PC-9 (cell line): ENCODE data around the gene RPAP2. TPM values are rescaled to one million over a fixed set of nuclear protein-coding genes. Genes with fewer than 3 reads are reported as not detected.
A peak's percentile ranks its signal among the peaks of the same experiment; 100 is the strongest.
"Not testable (repeated sequence)": the region's sequence is repeated elsewhere in the genome, so short reads cannot be mapped to it uniquely, and the experiment has no call there.

Experiments
- BruUV-seq: library from RNA; stranded (reverse); fragments of 400-500 nt; replicated peaks from 2 replicates; lab custom pipeline; 2021; lab: Mats Ljungman, UMichigan
- CTCF ChIA-PET: fragments of 300-600 bp; sonication (Branson Sonifier 250); formaldehyde crosslinking; loops from one replicate; lab custom pipeline; 2022; ENCODE audit warnings: antibody characterized with exemption; lab: Charles Lee
- POLR2A ChIA-PET: fragments of 300-600 bp; sonication (Branson Sonifier 250); formaldehyde crosslinking; loops from one replicate; lab custom pipeline; 2022; ENCODE audit warnings: antibody characterized with exemption; ENCODE audit not compliant: unreplicated experiment; lab: Charles Lee
- DNase-seq, 2 experiments: peaks; one replicate each; pipeline versions ENCODE4 v3.0.0 to v3.0.0-alpha.2; 2015 to 2022; ENCODE audit warnings: mixed read lengths in 1 of 2
- H2AFZ ChIP-seq: fragments of 200-600 bp; sonication (generic); 2 replicates; pipeline ENCODE4 v1.8.1; 2017; ENCODE audit warnings: antibody characterized with exemption
- H3F3A ChIP-seq: fragments of 200-600 bp; sonication (generic); 2 replicates; pipeline ENCODE4 v1.8.1; 2017; ENCODE audit warnings: antibody characterized with exemption, mild to moderate bottlenecking, low read depth; ENCODE audit not compliant: insufficient read depth
- H3K27ac ChIP-seq: fragments of 200-600 bp; sonication (generic); 2 replicates; pipeline ENCODE4 v1.6.1; 2016; ENCODE audit warnings: mixed run types
- H3K27me3 ChIP-seq: fragments of 200-600 bp; sonication (generic); 2 replicates; pipeline ENCODE4 v1.6.1; 2016; ENCODE audit warnings: low read depth, mixed run types; ENCODE audit not compliant: insufficient read depth
- H3K36me3 ChIP-seq: fragments of 200-600 bp; sonication (generic); 2 replicates; pipeline ENCODE4 v1.6.1; 2016; ENCODE audit warnings: low read depth, mixed run types
- H3K4me1 ChIP-seq: fragments of 200-600 bp; sonication (generic); replicated peaks from 2 replicates; pipeline ENCODE4 v1.6.1; 2016; ENCODE audit warnings: mixed run types; ENCODE audit not compliant: insufficient read depth
- H3K4me2 ChIP-seq: fragments of 200-600 bp; sonication (generic); 2 replicates; pipeline ENCODE4 v1.6.1; 2017; ENCODE audit warnings: mixed run types
- H3K4me3 ChIP-seq: fragments of 200-600 bp; sonication (generic); 2 replicates; pipeline ENCODE4 v1.6.1; 2016; ENCODE audit warnings: mixed run types
- H3K79me2 ChIP-seq: fragments of 200-600 bp; sonication (generic); 2 replicates; pipeline ENCODE4 v1.6.1; 2017; ENCODE audit warnings: low read depth, mixed run types
- H3K9me2 ChIP-seq: fragments of 200-600 bp; sonication (generic); 2 replicates; pipeline ENCODE4 v1.8.1; 2017; ENCODE audit warnings: mild to moderate bottlenecking; ENCODE audit not compliant: insufficient read depth
- H3K9me3 ChIP-seq: fragments of 200-600 bp; sonication (generic); 2 replicates; pipeline ENCODE4 v1.8.1; 2016; ENCODE audit warnings: low read depth; ENCODE audit not compliant: insufficient read depth
- H4K20me1 ChIP-seq: fragments of 200-600 bp; sonication (generic); 2 replicates; pipeline ENCODE4 v1.8.1; 2017; ENCODE audit not compliant: insufficient read depth
- EZH2 ChIP-seq: fragments of 200-600 bp; sonication (generic); IDR thresholded peaks from 2 replicates; pipeline ENCODE4 v1.8.0; 2017; ENCODE audit warnings: antibody characterized with exemption, low read depth
- intact Hi-C: fragments of 100-400 bp; cut with micrococcal nuclease; formaldehyde crosslinking; loops from one replicate; pipeline ENCODE4 v1.10.0; 2022; ENCODE audit not compliant: unreplicated experiment
- total RNA-seq: library from RNA; stranded (reverse); gene quantifications from 2 replicates; pipeline ENCODE4 v1.2.3, GENCODE V29; 2021
- TF ChIP-seq, protein P1 (sequence below): fragments of 200-600 bp; sonication (generic); conservative IDR thresholded peaks from 2 replicates; pipeline ENCODE4 v1.6.1; 2017; ENCODE audit warnings: mixed run types, antibody characterized with exemption, mild to moderate bottlenecking, moderate library complexity

Gene RPAP2
- total RNA-seq, 1 experiment from 2014 or later, result 20.3 TPM

GRCh38 chr1:92425617-92426016, 126.8 kb downstream of the RPAP2 start:
- no peaks in the 10 kb centered on the region for H3K27me3 ChIP-seq
- no peak overlapping the region for H2AFZ ChIP-seq
- no peak overlapping the region for H3K27ac ChIP-seq
- H3K36me3 ChIP-seq, result no peaks in the 10 kb centered on the region
- H3K79me2 ChIP-seq, result no peaks in the 10 kb centered on the region
- intact Hi-C loops, result no loop called here
- ChIA-PET POLR2A (no interaction called here), CTCF (no interaction called here)
- no peaks in the 10 kb centered on the region for H3K9me2 ChIP-seq
- H3K9me3 ChIP-seq, result no peaks in the 10 kb centered on the region
- no peaks in the 10 kb centered on the region for H3K4me1 ChIP-seq
- H3K4me3 ChIP-seq, result no peak overlapping the region
- H3F3A ChIP-seq, result no peaks in the 10 kb centered on the region
- DNase-seq, result peak in 1 of 2 experiments; percentile 24
- TF ChIP-seq EZH2, result no peak
- TF ChIP-seq, protein P1, sequence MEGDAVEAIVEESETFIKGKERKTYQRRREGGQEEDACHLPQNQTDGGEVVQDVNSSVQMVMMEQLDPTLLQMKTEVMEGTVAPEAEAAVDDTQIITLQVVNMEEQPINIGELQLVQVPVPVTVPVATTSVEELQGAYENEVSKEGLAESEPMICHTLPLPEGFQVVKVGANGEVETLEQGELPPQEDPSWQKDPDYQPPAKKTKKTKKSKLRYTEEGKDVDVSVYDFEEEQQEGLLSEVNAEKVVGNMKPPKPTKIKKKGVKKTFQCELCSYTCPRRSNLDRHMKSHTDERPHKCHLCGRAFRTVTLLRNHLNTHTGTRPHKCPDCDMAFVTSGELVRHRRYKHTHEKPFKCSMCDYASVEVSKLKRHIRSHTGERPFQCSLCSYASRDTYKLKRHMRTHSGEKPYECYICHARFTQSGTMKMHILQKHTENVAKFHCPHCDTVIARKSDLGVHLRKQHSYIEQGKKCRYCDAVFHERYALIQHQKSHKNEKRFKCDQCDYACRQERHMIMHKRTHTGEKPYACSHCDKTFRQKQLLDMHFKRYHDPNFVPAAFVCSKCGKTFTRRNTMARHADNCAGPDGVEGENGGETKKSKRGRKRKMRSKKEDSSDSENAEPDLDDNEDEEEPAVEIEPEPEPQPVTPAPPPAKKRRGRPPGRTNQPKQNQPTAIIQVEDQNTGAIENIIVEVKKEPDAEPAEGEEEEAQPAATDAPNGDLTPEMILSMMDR, result no peak
- no peaks in the 10 kb centered on the region for H4K20me1 ChIP-seq
- H3K4me2 ChIP-seq, result no peak overlapping the region
- BruUV-seq, result no TSS peak

DNA sequence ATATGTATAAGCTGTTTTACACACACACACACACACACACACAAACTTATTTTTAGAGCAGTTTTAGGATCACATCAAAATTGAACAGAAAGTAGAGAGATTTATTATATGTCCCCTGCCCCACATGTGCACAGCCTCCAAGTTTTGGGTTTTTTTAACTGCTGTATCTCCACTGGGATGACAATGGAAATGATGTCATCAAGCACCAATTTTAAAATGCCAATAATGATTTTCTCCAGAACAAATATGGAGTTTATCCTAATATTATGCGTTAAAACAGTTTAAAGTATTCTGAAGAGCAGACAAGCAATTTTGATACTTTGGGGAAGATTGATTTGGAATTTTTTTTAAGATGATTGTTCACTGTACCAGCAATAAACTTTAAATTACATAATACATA, 131.2 kb downstream of the RPAP2 start:
- POLR2A ChIA-PET, result no interaction called here
- H3F3A ChIP-seq, result no peaks in the 10 kb centered on the region
- H2AFZ ChIP-seq, result no peak overlapping the region
- H3K9me3 ChIP-seq, result no peaks in the 10 kb centered on the region
- no peak overlapping the region for H3K27ac ChIP-seq
- no TSS peak for BruUV-seq
- no peak overlapping the region for H3K4me3 ChIP-seq
- no peak overlapping the region for H3K4me2 ChIP-seq
- CTCF ChIA-PET, result interaction anchor here (0.7 kb wide), 1 partner anchor 54 kb away, joined by 3 read pairs; no protein-coding TSS in a partner anchor
- H3K4me1 ChIP-seq, result no peaks in the 10 kb centered on the region
- no peak for DNase-seq
- no peak for TF ChIP-seq EZH2
- TF ChIP-seq, protein P1, result no peak
- no peaks in the 10 kb centered on the region for H3K27me3 ChIP-seq
- H3K9me2 ChIP-seq, result no peaks in the 10 kb centered on the region
- no peaks in the 10 kb centered on the region for H3K36me3 ChIP-seq
- intact Hi-C loops, result no loop called here
- no peaks in the 10 kb centered on the region for H3K79me2 ChIP-seq
- H4K20me1 ChIP-seq, result no peaks in the 10 kb centered on the region

GRCh38 chr1:92434572-92434971, 135.7 kb downstream of the RPAP2 start:
- H3K27ac ChIP-seq, H4K20me1 ChIP-seq, H3K79me2 ChIP-seq, H3K4me3 ChIP-seq, H3K9me2 ChIP-seq, H3K4me1 ChIP-seq, H3K9me3 ChIP-seq, H3F3A ChIP-seq, POLR2A ChIA-PET, BruUV-seq, H2AFZ ChIP-seq, H3K36me3 ChIP-seq, intact Hi-C loops, H3K4me2 ChIP-seq, DNase-seq, CTCF ChIA-PET, H3K27me3 ChIP-seq: not testable (repeated sequence)

DNA sequence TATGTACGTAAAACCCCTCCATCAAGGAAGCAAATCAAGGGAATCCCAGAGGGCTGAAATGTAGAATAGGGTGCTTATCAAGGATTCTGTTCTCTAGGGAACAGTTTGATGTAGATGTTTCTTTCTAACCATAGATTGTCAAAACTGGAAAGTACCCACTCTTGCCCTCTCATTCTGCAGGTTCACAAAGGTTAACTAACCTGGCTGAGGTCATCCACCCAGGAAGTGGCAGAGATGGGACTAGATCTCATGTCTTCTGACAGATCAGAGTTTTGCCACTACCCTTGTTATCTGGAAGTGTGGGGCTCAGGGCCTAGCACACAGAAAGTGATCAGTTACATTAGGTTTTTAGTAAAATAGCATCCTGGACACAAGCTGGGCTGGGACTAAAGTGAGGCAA, 140.4 kb downstream of the RPAP2 start:
- ChIA-PET CTCF (no interaction called here), POLR2A (interaction anchor here (0.6 kb wide), 1 partner anchor 353 kb away, joined by 4 read pairs; no protein-coding TSS in a partner anchor)
- Histone ChIP-seq H3K4me3 (no peak overlapping the region), H3K9me2 (no peaks in the 10 kb centered on the region), H3K27me3 (no peaks in the 10 kb centered on the region), H3K4me1 (no peaks in the 10 kb centered on the region), H3K9me3 (no peaks in the 10 kb centered on the region), H3K79me2 (no peaks in the 10 kb centered on the region), H3K27ac (no peak overlapping the region), H2AFZ (no peak overlapping the region), H4K20me1 (no peaks in the 10 kb centered on the region), H3F3A (no peaks in the 10 kb centered on the region; the same call in 1 of the 2 replicates), H3K36me3 (no peaks in the 10 kb centered on the region), H3K4me2 (no peak overlapping the region)
- intact Hi-C loops, result no loop called here
- no TSS peak for BruUV-seq
- no peak for TF ChIP-seq EZH2
- TF ChIP-seq, protein P1, result no peak
- no peak for DNase-seq
